Activated CD4-positive, alpha-beta T cell treated with anti-CD3 and anti-CD28 coated beads for 24 hours (primary cell): ENCODE data around the gene NT5E.
"Not testable (repeated sequence)": the region's sequence is repeated elsewhere in the genome, so short reads cannot be mapped to it uniquely, and the experiment has no call there.

Experiments used
- DNase-seq, 2 donors: peaks; one replicate each; pipeline ENCODE4 v3.0.0-alpha.2; 2020; ENCODE audit warnings: low read depth in 2 of 2

NT5E gene

GRCh38 chr6:85449818-85450759 is at the start of gene NT5E:
NT5E (plus strand) TSS chr6:85450083; CDS start chr6:85450140, 57 bp downstream.
- peak in 1 of 2 donors; percentile 18 for DNase-seq

DNA sequence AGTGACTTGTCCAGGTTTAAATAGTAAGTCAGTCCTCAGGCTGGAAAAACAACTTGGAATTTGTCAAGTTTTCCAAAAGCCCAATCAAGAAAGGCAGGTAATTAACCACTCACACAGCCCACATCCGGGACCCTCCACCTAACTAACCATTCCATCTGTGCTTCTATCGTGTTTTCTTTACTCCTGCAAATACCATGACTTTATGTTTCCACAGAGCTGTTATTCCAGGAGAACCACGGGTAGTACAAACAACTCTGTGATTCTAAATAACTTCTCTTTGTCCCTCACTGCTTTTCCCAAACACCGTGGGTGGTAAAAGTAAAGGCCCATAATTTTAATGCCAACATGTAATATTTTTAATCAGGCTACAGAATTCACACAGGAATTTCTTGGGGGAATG is 49.6 kb upstream of the NT5E start:
- no peak for DNase-seq

DNA sequence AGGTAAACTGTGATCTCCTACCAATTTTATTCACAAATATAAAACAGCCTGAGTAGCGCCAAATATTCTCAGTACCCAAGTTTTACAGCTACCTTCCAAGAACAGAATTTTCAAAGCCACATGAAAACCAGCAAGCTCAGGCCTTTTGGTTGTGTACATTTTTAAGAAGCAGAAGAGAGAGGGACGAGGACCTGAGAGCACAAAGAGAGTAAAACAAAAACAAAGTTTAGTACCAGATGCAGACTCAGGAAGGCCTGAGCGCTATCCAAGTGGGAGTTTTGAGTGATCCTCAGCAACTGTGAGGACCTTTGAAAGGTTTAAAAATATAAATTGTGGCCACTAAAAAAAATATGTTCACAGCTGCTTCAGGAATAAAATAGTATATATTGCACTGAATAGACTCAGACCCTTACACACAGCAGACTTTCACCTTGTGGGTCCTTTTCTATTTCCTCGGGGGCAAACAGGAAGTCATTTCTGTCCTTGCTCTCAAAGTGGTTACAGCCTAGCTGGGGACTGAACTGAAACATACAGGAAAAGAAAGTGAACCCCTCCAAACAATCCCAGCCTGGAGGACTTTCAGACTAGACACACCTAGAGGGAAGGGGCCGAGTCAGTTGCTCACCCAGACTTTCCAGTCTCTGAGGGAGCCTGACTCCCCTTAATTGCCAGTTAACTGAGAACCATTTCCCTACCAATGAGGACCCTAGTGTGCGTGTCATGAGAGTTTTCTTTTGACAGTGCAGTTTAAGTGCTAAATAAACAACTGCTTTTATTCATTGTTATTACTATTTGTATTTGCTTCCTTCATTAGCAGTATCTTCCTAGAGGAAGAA is 48.5 kb upstream of the NT5E start:
- no peak for DNase-seq

DNA sequence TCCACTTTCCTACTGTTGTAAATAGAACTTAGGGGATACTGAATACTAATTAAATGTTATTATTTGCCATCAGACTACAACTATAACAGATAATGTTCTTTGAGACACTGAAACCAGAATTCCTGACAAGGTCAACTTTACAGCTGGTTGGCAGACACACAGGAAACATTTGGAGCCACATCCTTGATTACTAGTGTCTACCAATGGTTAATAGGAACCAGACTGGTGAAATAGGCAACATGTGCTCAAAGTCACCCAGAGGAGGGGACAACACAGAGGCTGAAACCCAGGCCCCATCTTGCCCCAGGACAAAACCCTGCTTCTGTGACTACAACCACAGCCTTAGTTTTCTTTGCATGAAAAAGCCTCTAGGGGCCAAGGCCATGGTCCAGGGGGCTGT is 47.8 kb upstream of the NT5E start:
- no peak for DNase-seq

DNA sequence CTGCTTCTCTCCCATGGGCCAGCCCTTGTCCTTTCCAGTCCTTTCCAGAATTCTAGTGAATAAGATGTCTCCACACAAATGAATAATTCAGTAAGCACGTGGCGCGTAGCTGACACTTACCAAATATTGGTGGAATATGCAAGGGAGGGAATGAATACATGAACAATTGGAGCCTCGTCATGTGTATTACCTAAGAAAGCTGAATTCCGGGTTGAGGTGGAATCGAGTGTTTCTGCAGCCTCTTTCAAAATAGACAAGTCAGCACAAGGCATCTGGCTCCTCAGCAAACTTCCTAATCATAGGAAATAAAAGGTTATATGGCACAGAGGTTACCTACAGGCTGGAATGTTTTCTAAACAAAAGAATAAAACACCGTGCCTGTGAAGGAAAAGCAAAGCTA is 47.0 kb upstream of the NT5E start:
- no peak for DNase-seq

GRCh38 chr6:85403331-85404015 is 46.4 kb upstream of the NT5E start:
- no peak for DNase-seq

- DNase-seq, result not testable (repeated sequence)
These were observed 45.8 kb upstream of the NT5E start for GRCh38 chr6:85404016-85404563.

DNA sequence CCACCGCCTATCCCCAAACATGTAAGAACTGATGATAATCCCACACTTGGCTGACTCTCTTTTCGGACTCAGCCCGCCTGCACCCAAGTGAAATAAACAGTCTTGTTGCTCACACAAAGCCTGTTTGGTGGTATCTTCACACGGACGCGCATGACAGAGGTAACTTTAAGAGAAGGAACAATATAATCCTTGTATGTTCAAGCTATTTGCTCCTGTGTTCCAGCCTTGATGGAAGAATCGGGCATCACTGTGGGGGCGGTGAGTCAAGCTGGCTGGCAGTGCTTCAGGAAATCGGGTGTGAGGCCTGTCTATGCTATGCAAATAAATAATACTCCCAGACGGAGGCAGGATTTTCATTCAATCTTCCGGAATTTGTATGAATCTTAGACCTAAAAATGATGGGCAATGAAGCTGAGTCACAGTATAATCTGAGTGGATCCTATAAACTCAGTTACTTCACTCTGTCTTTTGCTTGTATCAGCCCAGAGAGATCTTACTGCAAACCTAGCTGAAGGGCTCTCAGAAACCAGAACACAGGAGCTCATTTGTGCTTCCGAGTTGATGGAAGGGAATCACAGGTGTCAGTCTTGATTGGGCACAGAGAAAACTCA is 45.2 kb upstream of the NT5E start:
- DNase-seq, result no peak

DNA sequence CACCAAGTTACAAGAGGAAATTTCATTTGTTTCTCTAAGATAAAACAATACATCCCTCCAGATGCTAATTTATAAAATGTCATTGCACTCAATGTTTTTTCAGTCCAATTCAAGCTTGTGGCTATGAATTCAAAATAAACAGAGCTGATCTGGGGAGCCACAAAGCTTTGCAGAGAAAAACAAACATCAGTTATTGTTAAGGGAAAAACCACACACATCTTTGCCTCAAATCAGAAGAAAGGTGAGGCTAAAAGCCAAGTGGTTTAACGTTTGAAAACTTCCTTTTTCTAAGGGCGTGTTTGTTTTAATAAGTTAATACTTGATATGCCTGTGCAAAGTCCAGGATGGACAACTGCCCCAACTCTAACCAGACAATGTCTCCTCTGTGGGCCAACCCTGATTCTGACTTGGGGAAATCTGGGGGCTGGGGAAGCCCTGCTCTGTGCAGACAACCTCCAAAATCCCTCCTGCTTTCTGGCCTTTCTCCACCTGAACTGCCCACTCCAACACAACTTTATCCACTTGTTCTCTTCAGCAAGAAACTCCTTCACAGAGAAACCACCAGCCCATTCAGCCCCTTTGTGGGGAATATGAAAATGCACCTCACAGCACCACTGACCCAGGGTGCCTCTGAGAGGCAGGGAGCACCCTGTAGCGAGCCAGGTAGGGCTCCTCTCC is 44.6 kb upstream of the NT5E start:
- DNase-seq, result no peak

GRCh38 chr6:85405853-85406198 is 44.1 kb upstream of the NT5E start:
- no peak for DNase-seq

DNA sequence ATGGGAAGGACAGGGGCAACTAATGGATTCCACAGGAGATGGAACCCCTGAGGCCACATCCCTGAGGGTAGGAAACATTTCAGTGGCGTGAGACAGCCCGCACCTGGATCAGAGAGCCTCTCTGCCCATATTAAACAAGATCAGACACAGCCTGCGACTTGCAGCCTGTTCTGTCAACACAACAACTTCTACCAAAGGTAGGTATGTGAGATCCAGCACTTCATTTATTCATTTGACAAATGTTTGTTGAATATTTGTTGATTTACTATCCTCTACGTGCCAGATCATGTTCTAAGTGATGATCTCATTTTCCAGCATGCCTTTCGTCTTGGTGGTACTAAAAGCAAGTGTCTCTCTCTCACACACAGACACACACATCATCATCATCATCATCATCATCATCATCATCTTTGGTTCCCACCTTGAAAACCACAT is 43.2 kb upstream of the NT5E start:
- DNase-seq, result no peak

DNA sequence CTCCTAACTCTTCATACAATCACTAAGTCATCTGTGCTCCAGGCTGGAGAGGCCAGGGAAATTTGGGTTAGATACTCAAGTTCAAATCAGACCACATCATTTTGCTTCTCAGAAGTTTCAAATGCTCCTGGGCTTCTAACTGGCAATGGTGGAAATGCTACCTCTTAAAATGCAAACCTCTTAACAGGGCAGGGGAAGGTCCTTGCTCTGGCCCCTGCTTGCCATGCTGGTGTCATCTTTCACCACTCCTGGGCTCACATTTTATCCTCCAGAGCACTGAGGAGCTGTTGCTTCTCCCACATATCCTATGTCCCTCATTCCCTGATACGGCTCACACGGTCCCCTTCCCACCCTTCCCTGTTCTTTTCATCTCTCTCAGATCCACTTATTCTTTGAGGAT is 41.8 kb upstream of the NT5E start:
- no peak for DNase-seq

DNA sequence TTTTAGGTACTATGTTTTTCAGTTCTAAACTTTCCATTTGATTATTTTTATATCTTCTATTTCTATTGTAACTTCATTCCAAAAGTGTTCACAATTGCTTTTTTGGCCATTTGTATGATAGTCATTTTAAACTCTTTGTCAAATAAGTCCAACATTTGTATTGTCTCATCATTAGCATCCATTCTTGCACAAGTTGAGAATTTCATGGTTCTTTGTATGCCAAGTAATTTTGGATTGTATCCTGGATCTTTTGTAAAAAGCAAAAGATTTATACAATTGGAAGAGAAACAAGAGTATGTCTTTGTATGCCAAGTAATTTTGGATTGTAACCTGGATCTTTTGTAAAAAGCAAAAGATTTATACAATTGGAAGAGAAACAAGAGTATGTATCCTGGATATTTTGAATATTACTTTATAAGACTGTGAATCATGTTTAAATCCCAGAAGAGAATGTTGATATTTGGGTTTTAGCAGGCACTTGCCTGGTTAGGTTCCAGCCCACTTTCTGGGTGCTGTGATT is 36.9 kb upstream of the NT5E start:
- DNase-seq, result no peak

DNA sequence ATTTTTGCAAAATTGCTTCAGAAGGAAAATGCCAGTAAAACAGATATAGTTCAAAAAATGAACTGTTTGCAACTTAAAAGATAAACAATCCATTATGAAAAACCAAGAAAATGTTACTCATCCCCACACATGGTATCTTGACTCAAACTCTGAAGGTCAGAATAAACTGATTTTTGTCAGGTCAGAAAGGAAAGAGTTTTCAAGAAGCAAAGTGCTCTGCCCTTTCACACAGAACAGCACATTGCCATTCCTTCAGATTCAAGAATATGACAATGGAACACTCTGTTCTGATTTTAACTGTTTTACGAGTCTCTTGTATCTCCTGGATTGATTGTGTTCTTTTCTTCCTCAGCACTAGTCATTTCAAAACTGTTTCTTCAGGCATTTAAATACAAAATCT is 33.8 kb upstream of the NT5E start:
- DNase-seq, result no peak

DNA sequence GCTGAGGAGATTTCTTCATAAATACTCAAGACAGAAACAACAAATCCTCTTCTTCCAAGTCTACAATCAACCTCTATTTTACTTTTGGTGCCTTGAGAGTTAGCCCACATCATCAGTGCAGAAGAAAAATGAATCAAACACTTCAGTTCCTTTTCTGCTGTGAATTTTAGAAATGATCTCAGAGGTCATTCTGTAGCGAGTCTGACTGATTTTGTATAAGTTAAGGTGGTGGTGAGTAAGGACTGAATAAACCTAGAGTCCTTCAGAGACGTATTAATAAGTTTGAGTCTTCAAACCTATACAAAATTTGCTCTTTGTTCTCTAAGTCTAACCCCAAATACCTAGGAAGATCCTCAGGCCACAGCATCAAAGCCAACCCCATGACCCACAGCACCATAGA is 33.1 kb upstream of the NT5E start:
- no peak for DNase-seq

- DNase-seq, result no peak
These were observed 32.5 kb upstream of the NT5E start for GRCh38 chr6:85417336-85417735.

DNA sequence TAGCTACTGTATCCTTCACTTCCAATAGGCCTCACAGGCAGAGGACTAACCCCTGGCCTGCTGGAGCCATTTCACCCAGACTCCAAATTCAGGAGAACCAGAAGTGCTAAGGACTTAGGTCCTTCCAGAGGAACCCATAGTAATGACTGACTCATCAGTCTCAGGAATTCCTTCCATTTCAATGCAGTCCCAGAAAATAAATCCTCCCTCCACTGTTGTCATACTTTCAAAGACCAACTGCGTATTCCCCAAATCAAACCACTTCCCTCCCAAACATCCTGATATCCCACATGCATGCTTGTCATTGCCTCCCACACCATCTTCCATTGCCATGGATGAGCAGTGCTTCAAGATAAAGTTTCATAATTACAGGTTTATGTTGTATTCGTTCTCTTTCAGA is 31.8 kb upstream of the NT5E start:
- no peak for DNase-seq

DNA sequence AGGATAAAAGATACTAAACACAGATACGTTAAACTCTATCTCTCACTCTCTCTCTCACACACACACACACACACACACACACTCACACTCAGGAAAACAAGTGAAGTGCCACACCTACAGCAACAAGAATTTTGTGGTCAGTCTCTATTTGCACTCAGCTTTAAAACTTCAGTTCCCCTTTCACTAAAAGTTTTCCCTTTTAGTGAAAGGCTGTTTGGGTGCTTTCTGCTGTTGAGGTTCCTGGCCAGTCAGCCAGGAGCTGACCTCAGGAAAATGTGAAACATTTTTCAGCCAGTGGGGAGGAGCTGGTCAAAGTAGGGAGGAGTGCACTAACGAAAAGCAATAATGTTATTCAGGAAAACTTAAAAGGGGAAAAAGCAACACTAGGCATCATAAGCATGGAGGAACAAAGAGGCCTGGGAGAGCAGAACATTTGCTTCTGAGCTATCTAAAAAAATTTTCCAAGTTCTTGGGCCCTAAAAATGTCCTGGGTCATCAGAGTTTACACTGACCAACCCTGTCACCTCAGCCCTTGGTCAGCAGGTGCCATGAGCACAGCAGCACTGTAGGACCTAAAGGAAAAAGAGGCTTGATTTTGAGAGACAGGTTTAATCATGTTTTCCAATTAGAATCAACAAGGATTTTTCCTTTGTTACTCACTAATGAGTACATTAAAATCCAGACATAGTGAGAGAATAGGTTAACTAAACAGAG is 30.7 kb upstream of the NT5E start:
- no peak for DNase-seq

DNA sequence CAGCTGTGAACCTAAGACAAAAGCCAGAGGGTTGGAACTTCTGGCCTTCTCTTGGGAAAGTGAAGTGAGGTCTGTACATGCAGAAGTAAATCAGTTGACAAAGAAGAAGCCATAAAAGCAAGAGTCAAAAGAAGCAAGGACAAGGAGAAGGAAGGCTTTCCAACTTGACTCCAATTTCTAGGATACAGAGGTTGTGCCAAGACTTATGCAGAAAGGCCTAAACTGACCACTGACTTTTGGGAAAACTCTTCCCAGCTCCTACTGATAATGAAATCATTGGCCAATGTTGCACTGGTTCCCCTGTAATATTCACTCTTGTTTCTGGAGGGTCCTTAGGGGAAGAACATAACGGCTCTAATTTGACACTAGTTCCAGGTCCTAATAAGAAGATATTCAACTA is 29.3 kb upstream of the NT5E start:
- DNase-seq, result no peak

DNA sequence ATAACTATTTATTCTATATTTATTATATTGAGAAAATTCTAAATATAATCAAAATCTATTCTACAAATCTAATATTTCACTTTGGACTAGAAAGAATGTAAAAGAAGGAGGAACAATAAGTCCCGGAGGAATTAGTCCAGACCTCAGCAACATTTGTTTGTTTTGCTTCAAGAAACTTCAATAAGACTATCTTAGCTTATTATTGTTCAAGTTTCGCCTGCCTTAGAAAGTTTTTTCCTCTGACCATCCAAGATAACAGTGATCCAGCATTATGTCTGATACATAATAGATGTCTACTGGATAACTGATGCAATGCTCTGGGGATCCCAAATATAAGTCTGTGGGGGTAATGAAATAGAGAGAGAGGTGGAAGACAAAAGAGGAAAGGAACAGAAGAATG is 28.7 kb upstream of the NT5E start:
- DNase-seq, result no peak
